H1 (cell line): ENCODE data around the gene RPGR. TPM values are rescaled to one million over a fixed set of nuclear protein-coding genes. Genes with fewer than 3 reads are reported as not detected.

Experiments
- BACH1 ChIP-seq: IDR thresholded peaks from 2 replicates; pipeline ENCODE4 v1.6.1; 2012; ENCODE audit warnings: low read length, improper control_type of control experiment
- CBX8 ChIP-seq: fragments of 300-800, 300-1000 bp; sonication (generic); IDR thresholded peaks from 2 replicates; pipeline ENCODE4 v1.7.1; 2016; ENCODE audit warnings: low read depth, low read length, borderline replicate concordance
- CREB1 ChIP-seq: IDR thresholded peaks from 2 replicates; pipeline ENCODE4 v1.6.1; 2012; ENCODE audit warnings: inconsistent platforms
- GABPA ChIP-seq: IDR thresholded peaks from 2 replicates; pipeline ENCODE4 v1.6.1; 2011; ENCODE audit warnings: mild to moderate bottlenecking, low read length, moderate library complexity, borderline replicate concordance; ENCODE audit not compliant: insufficient read depth
- JUND ChIP-seq: IDR thresholded peaks from 2 replicates; pipeline ENCODE4 v1.6.1; 2011; ENCODE audit warnings: mild to moderate bottlenecking, improper control_type of control experiment, low read length
- MAFK ChIP-seq: IDR thresholded peaks from 2 replicates; pipeline ENCODE4 v1.6.1; 2012; ENCODE audit warnings: low read depth, mild to moderate bottlenecking, improper control_type of control experiment, low read length
- SP1 ChIP-seq: IDR thresholded peaks from 2 replicates; pipeline ENCODE4 v1.6.1; 2011; ENCODE audit warnings: low read depth, low read length
- TAF7 ChIP-seq: optimal IDR thresholded peaks from 2 replicates; pipeline ENCODE3; 2011; ENCODE audit warnings: low read depth, mild to moderate bottlenecking, inconsistent platforms, low read length, moderate library complexity, borderline replicate concordance
- TCF12 ChIP-seq: IDR thresholded peaks from 2 replicates; pipeline ENCODE4 v1.6.1; 2011; ENCODE audit warnings: low read depth, mild to moderate bottlenecking, low read length
- polyA plus RNA-seq, 7 experiments: library from polyadenylated mRNA; depleted of rRNA in 3 of 7; stranded (reverse) in 5 of 7; unstranded in 2 of 7; fragments of >200 nt in 5 of 7; fragments of 200-250 nt in 2 of 7; gene quantifications; 1 replicate in 5 of 7; 2 replicates in 1 of 7; 4 replicates in 1 of 7; pipeline versions ENCODE4 v1.2.1 to v1.2.3, GENCODE V29; 2011 to 2013; ENCODE audit warnings: missing spikeins in 2 of 7, mixed read lengths in 2 of 7
- total RNA-seq: library from RNA; stranded (reverse); fragmentation: NEBNext Ultra II Directional; extraction: Animal tissue kit (Norgen Biotek cat#: 25700); gene quantifications from 2 replicates; pipeline ENCODE4 v1.2.1, GENCODE V29; 2021
- TF ChIP-seq, protein P1 (sequence below): fragments of 300-600 bp; sonication (generic); IDR thresholded peaks from 2 replicates; pipeline ENCODE4 v1.7.1; 2012; ENCODE audit warnings: low read length, moderate library complexity, mild to moderate bottlenecking, inconsistent platforms; ENCODE audit not compliant: insufficient replicate concordance
- TF ChIP-seq, protein P2 (sequence below): IDR thresholded peaks from 2 replicates; pipeline ENCODE4 v1.6.1; 2012; ENCODE audit warnings: inconsistent platforms

The RPGR gene
- total and polyA plus RNA-seq, 2 of the 8 experiments (the other 6 are each of a cell fraction or from before 2014, with no cell fraction given) = 1.6 to 10.0 TPM

DNA sequence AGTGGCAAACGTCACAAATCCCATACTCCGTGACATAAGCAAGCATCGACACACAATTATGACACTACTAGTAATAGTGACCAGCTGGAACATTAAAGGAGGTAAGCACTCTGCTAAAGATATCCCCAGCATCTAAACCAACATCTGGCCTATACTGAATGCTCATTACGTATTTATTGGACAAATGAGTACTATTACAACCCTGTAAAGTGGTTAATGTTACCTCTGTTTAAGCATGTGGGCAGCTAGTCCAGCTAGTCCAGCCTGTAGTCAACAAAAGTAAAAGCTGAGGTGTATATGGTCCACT, 419 bp upstream of the RPGR start (continued):
- TF ChIP-seq, protein P1, sequence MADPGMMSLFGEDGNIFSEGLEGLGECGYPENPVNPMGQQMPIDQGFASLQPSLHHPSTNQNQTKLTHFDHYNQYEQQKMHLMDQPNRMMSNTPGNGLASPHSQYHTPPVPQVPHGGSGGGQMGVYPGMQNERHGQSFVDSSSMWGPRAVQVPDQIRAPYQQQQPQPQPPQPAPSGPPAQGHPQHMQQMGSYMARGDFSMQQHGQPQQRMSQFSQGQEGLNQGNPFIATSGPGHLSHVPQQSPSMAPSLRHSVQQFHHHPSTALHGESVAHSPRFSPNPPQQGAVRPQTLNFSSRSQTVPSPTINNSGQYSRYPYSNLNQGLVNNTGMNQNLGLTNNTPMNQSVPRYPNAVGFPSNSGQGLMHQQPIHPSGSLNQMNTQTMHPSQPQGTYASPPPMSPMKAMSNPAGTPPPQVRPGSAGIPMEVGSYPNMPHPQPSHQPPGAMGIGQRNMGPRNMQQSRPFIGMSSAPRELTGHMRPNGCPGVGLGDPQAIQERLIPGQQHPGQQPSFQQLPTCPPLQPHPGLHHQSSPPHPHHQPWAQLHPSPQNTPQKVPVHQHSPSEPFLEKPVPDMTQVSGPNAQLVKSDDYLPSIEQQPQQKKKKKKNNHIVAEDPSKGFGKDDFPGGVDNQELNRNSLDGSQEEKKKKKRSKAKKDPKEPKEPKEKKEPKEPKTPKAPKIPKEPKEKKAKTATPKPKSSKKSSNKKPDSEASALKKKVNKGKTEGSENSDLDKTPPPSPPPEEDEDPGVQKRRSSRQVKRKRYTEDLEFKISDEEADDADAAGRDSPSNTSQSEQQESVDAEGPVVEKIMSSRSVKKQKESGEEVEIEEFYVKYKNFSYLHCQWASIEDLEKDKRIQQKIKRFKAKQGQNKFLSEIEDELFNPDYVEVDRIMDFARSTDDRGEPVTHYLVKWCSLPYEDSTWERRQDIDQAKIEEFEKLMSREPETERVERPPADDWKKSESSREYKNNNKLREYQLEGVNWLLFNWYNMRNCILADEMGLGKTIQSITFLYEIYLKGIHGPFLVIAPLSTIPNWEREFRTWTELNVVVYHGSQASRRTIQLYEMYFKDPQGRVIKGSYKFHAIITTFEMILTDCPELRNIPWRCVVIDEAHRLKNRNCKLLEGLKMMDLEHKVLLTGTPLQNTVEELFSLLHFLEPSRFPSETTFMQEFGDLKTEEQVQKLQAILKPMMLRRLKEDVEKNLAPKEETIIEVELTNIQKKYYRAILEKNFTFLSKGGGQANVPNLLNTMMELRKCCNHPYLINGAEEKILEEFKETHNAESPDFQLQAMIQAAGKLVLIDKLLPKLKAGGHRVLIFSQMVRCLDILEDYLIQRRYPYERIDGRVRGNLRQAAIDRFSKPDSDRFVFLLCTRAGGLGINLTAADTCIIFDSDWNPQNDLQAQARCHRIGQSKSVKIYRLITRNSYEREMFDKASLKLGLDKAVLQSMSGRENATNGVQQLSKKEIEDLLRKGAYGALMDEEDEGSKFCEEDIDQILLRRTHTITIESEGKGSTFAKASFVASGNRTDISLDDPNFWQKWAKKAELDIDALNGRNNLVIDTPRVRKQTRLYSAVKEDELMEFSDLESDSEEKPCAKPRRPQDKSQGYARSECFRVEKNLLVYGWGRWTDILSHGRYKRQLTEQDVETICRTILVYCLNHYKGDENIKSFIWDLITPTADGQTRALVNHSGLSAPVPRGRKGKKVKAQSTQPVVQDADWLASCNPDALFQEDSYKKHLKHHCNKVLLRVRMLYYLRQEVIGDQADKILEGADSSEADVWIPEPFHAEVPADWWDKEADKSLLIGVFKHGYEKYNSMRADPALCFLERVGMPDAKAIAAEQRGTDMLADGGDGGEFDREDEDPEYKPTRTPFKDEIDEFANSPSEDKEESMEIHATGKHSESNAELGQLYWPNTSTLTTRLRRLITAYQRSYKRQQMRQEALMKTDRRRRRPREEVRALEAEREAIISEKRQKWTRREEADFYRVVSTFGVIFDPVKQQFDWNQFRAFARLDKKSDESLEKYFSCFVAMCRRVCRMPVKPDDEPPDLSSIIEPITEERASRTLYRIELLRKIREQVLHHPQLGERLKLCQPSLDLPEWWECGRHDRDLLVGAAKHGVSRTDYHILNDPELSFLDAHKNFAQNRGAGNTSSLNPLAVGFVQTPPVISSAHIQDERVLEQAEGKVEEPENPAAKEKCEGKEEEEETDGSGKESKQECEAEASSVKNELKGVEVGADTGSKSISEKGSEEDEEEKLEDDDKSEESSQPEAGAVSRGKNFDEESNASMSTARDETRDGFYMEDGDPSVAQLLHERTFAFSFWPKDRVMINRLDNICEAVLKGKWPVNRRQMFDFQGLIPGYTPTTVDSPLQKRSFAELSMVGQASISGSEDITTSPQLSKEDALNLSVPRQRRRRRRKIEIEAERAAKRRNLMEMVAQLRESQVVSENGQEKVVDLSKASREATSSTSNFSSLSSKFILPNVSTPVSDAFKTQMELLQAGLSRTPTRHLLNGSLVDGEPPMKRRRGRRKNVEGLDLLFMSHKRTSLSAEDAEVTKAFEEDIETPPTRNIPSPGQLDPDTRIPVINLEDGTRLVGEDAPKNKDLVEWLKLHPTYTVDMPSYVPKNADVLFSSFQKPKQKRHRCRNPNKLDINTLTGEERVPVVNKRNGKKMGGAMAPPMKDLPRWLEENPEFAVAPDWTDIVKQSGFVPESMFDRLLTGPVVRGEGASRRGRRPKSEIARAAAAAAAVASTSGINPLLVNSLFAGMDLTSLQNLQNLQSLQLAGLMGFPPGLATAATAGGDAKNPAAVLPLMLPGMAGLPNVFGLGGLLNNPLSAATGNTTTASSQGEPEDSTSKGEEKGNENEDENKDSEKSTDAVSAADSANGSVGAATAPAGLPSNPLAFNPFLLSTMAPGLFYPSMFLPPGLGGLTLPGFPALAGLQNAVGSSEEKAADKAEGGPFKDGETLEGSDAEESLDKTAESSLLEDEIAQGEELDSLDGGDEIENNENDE = no peak
- no peak for TF ChIP-seq MAFK
- TF ChIP-seq JUND = no peak
- TF ChIP-seq SP1 = no peak
- no peak for TF ChIP-seq CREB1
- no peak for TF ChIP-seq TCF12
- TF ChIP-seq GABPA = no peak
- no peak for TF ChIP-seq CBX8
- no peak for TF ChIP-seq BACH1
- TF ChIP-seq, protein P2, sequence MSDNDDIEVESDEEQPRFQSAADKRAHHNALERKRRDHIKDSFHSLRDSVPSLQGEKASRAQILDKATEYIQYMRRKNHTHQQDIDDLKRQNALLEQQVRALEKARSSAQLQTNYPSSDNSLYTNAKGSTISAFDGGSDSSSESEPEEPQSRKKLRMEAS = no peak
- no peak for TF ChIP-seq TAF7
